GM10847 (cell line): ENCODE measurements around the gene MAL.

Experiments used
- POLR2A ChIP-seq: IDR thresholded peaks from 2 replicates; pipeline ENCODE4 v1.6.1; 2011; ENCODE audit not compliant: insufficient read length; ENCODE audit errors: extremely low read depth

The MAL gene

DNA sequence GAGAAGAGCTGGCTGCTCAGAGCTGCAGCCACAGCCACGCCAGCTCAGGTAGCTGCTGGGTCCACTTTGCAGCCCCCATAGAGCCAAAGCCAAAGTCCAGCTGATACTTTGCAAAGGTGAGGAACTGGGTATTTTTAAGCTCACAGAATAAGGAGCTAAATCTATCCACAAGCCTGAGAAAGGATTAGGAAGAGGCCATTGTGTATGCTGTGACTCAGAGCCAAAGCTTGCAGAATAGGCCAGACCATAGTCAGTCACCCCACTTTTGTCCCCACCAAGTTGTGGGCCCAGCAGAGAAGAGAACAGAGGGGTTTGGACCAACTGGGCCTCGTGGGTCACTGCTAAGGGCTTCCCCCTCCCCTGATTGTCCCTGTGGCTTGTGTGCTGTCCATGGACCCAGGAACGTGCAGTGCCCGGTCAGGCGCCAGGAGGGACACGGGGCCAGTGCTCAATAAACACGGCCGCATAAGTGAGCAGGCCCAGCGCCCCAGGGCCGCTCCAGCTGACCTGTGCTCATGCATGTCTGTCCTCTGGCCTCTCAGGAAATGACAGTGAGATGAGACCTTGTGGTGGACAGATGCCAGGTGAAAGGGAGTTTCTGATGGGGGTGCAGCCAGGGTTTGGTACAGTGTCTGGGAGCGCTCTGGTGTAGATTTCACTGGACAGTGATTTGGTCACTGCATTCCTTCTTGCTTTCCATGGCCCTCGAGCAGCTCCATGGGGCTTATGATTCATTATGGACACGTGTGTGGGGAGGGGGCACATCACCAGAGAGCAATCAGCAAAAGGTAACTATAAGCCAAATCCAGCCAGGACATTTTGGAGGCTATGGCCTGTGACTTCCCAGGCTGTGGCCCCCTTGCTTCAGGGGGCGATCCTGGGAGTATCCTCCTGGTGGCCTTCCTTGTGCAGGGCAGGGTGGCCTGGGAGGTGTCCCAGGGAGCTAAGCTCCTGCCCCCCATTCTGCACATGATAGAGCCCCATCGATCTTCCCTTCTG is 31.3 kb downstream of the MAL start:
- TF ChIP-seq POLR2A, result no peak

DNA sequence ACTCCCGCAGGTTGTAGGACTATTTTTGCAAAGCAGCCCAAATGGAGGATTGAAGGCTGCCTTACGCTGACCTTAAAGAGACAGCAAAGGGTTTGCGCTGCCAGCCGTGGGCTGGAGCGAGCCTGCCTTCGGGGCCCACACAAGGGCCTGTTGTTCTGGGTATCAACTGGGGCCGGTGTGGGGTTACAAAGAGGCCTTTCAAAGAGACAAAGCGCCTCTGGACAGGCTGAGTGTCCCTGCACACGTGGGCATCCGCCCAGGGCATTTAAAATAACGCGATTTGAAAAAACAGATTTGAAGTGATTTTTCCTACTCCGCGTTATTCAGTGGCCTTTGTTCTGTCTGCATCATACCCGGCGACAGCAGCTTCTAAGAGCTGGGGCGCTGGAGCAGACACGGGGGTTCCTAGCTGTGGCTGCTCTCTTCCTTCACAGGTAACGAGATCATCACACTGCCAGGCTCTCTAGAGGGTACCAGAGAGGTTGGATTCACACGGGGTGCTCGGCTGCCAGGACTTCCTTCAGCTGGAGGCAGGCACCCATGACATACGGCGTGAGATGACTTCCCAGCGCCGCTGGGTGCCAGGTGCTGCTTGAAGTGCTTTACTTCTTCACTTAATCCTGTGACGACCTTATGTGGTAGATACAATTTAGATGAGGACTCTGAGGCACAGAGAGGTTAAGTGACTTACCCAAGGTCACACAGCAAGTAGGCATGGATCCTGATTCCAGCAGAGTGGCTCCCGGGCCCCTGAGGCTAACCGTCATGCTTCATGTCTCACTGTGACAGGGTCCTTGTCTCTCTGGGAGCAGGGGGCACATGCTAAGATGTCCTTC is 32.2 kb downstream of the MAL start:
- TF ChIP-seq POLR2A, result no peak

DNA sequence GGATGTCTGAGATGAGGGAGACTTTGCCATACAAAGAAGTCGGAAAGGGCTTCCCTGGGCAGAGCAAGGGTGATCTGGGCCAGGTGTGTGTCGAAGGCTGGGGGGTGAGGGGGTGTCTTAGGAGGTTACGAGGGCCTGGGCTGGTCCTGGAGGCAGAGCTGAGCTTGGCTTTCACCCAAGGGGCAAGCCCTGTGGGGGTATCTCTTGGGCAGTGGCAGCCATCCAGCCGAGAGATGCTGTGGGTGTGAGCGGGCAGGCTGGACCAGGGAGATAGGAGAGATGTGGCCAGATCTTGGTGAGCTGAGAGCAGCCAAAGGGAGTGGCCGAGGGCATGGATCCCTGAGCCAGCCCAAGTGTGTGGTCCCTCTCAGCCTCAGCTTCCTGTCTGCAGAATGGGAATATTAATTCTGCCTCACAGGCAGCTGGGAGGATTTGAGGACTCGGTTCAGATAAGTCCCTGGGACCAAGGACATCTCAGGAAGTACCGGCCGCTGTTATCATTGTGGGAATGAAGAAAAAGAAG is 33.0 kb downstream of the MAL start:
- TF ChIP-seq POLR2A, result no peak

DNA sequence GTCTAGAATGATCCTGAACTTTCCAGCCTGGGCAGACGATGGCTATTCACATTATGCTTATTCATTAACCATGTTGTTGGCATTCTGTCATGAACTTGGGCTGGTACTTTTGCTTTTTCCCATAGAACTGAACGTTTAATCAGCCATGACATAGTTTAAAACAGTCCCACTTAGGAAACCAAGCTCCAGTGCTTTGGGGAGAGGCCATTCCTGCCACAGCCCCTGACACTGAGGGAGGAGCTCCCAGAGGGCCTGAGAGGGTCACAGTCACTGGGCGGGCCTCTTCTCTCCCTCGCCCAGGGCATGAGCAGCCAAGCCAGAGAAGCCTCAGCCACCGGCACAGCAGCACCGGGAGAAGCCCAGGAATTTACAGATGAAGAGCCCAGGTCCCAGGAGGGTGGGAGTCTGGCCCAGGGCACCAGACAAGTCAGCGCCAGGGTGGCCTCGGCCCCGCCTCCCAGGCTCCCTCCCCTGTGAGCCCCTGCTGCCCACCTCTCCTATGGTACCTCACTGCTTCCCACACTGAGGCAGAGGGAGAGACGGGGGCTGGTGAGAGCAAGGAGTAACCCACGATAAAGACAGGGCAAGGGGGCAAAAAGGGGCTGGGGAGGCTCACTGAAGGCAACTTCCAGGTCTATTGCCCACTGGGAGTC is 33.6 kb downstream of the MAL start:
- TF ChIP-seq POLR2A, result no peak

DNA sequence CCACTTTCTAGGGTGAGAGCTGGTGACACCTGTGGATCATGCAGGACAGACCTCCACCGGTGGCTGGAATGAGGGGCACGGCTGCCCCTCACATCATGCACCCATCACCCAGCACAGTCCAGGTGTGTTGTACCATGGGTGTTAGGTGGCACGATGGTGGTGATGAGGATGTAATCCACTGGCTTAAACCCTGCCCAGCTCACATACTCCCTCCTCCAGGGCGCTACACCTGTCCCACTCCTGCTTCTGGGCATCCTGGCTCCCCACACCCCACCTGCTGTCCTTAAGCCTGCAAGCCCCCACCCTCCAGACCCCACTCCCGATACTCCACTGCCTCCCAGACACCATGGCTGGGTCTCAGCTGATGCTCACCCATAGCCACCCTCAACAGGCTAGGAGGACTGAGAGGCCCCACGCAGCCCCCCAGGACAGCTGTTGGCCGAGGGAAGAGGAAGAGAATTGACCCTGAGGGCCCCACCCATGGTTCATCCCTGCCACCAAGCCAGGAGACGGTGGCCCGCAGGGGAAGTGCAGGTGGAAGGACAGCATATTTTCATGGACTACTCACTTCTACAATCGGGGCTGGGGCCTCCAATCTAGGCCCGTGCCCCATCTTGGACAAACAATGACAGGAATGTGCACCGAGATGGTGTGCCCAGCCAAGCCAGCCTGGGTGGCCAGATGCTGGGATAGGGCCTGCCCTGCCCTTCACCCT is 34.3 kb downstream of the MAL start:
- no peak for TF ChIP-seq POLR2A

- no peak for TF ChIP-seq POLR2A
Observed at GRCh38 chr2:95060446-95061118, 35.1 kb downstream of the MAL start.

DNA sequence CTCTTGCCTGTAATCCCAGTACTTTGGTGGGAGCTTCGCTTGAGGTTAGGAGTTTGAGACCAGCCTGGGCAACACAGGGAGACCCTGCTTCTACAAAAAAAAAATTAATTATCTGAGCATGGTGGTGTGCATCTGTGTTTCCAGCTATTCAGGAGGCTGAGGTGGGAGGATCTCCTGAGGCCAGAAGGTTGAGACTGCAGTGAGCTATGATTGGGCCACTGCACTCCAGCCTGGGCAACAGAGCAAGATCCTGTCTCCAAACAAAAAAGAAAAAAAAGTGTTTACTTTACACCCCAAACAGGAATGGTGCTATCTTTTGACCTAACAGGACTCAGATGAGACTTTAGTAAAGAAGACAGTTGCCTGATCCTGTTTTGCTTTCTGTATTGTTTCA is 35.6 kb downstream of the MAL start:
- TF ChIP-seq POLR2A, result no peak

- TF ChIP-seq POLR2A, result no peak
Observed at GRCh38 chr2:95061601-95062183, 36.2 kb downstream of the MAL start.

GRCh38 chr2:95062242-95063085 is 37.0 kb downstream of the MAL start:
- TF ChIP-seq POLR2A, result no peak

DNA sequence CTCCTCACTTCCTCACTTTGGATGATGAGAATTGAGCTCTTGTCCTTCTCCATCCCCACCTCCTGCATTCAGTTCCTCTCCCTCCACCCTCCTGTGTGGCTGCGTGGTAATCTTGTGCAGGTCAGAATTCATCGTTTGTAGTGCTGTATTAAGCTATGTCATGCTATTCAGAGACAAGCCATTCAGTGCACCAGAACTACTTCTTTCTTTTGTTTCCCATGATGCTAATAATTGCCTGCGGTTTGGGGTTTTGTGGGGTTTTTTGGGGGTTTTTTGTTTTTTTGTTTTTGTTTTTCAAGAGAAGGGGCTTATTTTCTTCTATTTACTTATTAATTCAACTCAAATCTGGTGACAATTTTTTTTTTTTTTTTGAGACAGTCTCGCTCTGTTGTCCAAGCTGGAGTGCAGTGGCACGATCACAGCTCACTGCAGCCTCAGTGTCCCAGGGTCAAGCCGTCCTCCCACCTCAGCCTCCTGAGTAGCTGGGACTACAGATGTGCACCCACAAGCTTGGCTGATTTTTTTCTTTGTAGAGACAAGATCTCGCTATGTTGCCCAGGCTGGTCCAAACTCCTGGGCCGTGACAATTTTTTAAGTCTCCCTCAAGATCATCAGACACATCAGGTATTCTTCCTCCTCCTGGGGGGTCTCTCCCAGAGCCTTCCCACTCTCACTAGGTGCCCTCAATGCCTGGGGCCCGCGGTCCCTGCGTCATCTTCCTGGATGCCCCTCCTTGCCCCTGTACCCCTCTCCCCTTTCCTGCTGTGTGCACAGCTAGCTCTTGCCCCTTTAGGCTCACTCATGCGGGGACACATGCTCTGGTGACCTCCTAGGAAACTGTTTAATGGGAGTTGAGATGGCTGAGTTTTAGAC is 37.8 kb downstream of the MAL start:
- no peak for TF ChIP-seq POLR2A

GRCh38 chr2:95068256-95068655 is 42.7 kb downstream of the MAL start:
- TF ChIP-seq POLR2A, result no peak

DNA sequence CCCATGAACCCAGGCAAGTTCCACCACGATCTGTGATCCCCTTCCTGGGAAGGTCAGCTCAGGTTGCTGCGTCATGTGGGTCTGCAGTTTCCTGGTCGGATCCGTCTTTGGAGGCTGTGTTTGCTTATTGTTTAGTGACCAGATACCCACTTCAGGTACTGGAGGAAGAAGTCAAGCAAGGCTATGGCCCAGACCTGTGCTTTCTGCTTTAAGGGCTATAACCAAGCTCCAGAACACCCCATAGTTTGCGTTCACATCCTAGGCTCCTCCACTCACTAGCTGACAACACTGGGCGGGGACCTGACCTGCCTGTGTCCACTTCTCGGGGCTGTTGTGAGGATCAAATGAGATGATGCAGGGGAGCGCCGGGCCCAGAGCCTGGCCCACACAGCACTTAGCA is 44.0 kb downstream of the MAL start:
- TF ChIP-seq POLR2A, result no peak

- TF ChIP-seq POLR2A, result no peak
Observed at GRCh38 chr2:95071856-95072255, 46.3 kb downstream of the MAL start.
